NCI-H2227 (cell line): ENCODE results near the gene BORCS6.

Experiments
- DNase-seq: peaks from one replicate; lab custom pipeline; 2025; ENCODE audit not compliant: unreplicated experiment; lab: John Stamatoyannopoulos, UW

Gene BORCS6

GRCh38 chr17:8155996-8156245 is 34.1 kb downstream of the BORCS6 start:
- DNase-seq: no peak

DNA sequence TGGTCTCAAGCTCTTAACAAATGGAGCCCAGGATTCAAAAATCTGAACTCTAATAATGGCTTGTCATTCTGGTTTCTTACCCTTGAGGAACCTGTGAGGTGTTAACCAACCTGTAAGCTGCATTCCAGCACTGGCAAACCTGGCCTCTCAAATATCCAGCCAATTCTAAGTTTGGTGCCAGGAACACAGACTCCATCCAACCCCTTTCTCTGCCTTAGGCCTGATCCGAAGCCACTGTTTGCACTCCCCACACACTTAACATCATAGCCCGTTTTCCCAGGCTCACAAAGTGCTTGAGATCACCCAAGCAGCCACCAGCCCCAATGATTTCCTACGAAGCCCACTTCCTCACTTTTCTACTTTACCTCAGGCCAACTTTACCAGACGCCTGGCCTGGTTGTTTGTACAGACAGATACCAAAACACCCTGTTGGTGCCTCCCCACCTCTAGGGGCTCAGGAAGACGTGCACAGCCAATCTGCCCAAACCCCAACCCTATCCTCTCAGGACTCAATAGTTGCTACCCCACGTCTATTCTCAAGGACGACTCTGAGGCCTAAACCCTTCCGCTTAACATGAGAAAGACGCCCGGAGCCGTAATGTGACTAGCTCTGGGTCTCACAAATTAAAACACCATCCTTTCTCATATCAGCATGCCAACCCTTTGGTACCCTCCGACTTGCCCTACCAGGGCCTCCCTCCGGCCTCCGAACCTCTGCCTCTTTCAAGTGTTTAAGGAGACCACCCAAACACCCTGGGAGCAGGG is 34.6 kb downstream of the BORCS6 start:
- DNase-seq: no peak

GRCh38 chr17:8154608-8155155 is 35.3 kb downstream of the BORCS6 start:
- DNase-seq: no peak

GRCh38 chr17:8153957-8154607 is 35.9 kb downstream of the BORCS6 start:
- peak; percentile 89 for DNase-seq

DNA sequence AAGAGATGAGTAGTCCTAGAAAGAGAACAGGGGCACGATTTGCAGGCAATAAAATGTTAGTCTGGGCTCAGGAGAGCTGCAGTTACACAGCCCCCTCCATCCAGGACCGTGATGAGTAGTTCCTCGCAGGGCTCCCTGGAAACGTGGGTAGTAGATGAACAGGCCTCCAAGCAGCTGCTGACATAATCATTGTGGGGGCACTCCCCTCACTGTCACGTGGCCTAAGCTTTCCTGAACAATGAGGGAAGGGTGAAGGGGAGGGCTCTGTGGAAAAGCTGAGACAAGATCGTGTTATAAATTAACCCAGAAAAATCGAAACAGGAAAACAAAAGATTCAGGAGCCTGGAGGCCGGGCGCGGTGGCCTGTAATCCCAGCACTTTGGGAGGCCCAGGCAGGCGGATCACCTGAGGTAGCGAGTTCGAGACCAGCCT is 36.4 kb downstream of the BORCS6 start:
- DNase-seq: peak; percentile 65

DNA sequence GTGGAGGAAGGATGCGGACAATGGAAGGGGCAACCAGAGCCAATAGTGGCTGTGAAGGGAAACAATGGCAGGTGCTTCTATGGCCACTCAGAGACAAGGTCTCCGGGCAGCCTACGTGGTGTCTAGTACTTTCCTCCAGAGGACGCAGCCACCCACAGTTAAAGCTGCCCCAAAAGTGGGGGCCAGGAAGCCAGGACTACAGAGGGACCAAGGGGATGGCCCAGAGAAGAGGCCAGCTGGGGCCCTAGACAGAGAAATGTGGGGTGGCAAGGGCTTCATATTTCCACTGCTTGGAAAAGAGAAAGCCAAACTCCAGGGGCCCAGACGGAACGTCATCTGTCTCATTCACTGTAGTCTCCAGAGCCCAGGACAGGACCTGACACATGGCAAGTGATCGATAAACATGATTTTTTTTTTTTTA is 36.9 kb downstream of the BORCS6 start:
- no peak for DNase-seq

- DNase-seq: peak; percentile 96
These were observed 37.7 kb downstream of the BORCS6 start, which contains the start of gene PER1 for GRCh38 chr17:8152112-8152775. Gene PER1 (minus strand): TSS chr17:8152404. CDS start chr17:8150706, 1,698 bp downstream.

- peak; percentile 45 for DNase-seq
These were observed 38.3 kb downstream of the BORCS6 start for GRCh38 chr17:8151641-8152111.

DNA sequence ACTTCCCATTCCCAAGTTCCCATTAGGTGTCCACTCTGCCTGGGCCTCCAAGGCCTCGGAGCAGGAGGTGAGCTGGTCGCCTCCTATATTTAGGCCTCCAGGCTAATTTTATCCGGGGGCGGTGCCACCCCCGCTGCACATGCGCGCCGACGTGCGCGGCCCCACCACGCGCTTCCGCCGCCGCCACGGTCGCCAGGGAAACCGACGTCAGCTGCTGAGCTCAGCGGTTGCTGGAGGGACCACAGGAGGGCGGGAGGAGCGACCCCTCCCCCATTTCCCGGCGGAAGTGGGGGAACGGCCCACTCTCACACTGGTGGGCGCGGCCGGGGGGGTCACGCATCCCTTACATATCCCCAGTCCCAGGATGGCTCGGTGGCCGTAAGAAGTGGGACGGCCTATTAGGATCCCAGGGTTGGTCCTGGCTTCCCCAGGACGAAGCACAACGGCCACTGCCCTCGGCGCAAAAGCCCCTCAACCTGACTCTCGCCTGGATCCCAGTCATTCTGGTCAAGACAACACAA is 38.8 kb downstream of the BORCS6 start:
- DNase-seq: peak; percentile 91

GRCh38 chr17:8150194-8151119 is 39.5 kb downstream of the BORCS6 start:
- DNase-seq: no peak

GRCh38 chr17:8149419-8150193 is 40.4 kb downstream of the BORCS6 start:
- no peak for DNase-seq

DNA sequence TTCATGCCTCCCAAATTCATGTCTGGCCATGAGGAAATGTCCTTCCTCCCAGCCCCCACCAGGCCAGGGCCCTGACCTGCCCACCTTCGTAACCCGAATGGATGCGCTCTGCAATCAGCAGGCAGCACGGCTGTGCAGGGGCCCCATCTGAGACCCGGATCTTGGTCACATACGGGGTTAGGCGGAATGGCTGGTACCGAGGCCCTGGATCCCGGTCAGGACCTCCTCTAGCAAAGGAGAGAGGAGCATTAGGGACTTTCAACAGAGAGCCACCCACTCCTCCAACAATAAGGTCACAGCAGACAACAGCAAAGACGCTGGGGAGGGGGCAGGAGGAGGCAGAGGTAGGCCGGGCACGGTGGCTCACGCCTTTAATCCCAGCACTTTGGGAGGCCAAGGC is 41.4 kb downstream of the BORCS6 start:
- DNase-seq: no peak

- no peak for DNase-seq
These were observed 42.1 kb downstream of the BORCS6 start for GRCh38 chr17:8147805-8148404.

DNA sequence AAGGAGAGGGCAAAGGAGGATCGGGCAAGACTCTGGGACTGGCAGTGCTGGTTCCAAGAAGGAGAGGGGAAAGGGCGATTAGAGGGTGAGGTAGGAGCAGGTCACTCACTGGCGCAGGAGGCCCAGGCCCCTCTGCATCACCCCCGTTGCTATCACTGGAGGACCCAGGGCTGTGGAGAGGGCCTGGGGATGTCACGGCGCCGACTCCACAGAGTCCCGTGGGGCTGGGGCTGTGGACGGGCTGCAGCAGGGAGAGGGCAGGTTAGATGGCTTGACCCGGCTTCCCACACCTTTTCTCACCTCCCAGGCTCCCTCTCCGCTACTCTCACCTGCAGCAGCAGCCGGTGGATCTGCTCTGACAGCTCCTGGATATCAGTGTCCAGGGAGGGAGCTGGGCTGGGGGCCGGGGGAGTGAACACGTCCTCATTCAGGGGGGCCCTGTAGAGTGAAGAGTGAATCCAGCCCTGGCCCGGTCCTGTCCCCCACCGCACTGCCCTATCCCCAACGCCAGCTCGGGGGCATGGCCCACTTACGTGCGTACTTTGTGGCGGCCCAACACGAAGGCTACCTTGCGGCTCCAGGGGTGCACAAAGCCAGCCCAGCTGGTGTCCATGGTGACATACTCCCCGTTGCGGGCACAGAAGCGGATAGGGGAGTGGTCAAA is 42.7 kb downstream of the BORCS6 start:
- no peak for DNase-seq

DNA sequence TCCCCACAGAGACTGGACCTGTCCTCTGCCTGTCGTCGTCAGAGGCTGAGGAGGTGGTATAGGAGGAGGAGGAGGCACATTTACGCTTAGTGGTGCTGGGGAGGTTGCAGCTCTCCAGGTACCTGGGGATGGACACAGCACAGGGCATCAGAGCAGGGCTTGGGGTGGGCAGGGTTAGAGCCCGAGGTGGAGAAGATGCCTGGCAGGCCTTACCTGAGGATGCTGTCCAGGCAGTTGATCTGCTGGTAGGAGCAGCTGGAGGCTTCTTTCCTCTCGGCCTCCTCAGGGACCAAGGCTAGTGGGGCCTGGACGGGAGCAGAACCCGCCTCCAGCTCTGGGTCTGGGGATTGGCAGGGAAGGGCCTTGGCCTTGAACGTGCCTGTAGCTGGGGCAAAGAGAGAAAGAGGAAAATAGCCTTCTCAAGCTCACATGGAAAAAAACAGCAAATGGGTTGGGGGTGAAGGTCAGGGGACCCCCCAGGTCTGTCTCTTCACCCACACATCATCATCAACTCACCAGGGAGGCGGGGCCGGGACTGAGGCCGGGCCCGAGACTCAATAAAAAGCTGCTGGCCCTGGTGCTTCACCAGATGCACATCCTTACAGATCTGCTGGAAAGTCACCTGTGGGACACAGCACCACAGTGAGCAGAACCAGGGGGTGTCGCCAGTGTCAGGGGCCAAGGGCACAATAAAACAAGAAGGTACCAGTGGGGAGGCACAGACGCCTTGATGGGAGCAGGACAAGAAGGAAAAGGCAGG is 43.4 kb downstream of the BORCS6 start:
- DNase-seq: no peak

GRCh38 chr17:8145811-8146210 is 44.2 kb downstream of the BORCS6 start:
- no peak for DNase-seq

- DNase-seq: no peak
These were observed 45.4 kb downstream of the BORCS6 start for GRCh38 chr17:8144401-8145231.
